Panc1 (cell line): ENCODE data around the gene RAPGEF5.

ENCODE experiments used
- TCF7L2 ChIP-seq: IDR thresholded peaks from 2 replicates; pipeline ENCODE4 v1.6.1; 2011; ENCODE audit warnings: mild to moderate bottlenecking, low read depth, low read length, inconsistent platforms
- TF ChIP-seq, protein P1 (sequence below): fragments of 450-650 bp; IDR thresholded peaks from 2 replicates; pipeline ENCODE4 v1.5.1; 2017; ENCODE audit warnings: mild to moderate bottlenecking

DNA sequence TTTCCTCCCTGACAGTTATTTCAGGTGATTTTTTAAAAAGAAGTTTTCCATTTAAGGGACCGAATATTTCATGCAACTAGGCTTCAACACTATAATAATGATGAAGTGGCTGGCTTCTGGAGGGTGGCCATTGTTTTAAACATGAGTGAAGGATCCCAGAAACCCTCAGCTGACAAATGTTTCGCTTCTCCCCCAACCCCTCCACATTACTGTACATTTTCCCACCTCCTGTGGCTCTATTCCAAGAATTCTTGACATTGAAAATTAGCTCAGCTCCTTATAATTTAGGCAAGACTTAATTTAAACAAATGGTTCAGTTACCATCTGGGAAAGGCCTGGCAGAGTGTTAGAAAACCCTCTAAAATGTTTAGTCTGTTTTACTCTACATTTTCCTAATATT is 281.4 kb downstream of the RAPGEF5 start:
- TF ChIP-seq, protein P1, sequence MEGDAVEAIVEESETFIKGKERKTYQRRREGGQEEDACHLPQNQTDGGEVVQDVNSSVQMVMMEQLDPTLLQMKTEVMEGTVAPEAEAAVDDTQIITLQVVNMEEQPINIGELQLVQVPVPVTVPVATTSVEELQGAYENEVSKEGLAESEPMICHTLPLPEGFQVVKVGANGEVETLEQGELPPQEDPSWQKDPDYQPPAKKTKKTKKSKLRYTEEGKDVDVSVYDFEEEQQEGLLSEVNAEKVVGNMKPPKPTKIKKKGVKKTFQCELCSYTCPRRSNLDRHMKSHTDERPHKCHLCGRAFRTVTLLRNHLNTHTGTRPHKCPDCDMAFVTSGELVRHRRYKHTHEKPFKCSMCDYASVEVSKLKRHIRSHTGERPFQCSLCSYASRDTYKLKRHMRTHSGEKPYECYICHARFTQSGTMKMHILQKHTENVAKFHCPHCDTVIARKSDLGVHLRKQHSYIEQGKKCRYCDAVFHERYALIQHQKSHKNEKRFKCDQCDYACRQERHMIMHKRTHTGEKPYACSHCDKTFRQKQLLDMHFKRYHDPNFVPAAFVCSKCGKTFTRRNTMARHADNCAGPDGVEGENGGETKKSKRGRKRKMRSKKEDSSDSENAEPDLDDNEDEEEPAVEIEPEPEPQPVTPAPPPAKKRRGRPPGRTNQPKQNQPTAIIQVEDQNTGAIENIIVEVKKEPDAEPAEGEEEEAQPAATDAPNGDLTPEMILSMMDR, result no peak
- TF ChIP-seq TCF7L2, result no peak
